Osteocyte (in vitro differentiated cells): Measurements from ENCODE around the gene FHOD3. TPM values are rescaled to one million over a fixed set of nuclear protein-coding genes. Genes with fewer than 3 reads are reported as not detected.

Source experiments
- DNase-seq: peaks from one replicate; pipeline ENCODE4 v3.0.0; 2021; ENCODE audit warnings: mixed read lengths; ENCODE audit not compliant: unreplicated experiment; ENCODE audit errors: extremely low spot score
- H3K27ac Mint-ChIP-seq: one replicate; pipeline ENCODE4 v1.8.0; 2021; ENCODE audit warnings: mild to moderate bottlenecking, mixed read lengths; ENCODE audit not compliant: unreplicated experiment
- H3K27me3 Mint-ChIP-seq: one replicate; pipeline ENCODE4 v1.8.0; 2021; ENCODE audit warnings: mixed read lengths; ENCODE audit not compliant: unreplicated experiment
- H3K36me3 Mint-ChIP-seq: one replicate; pipeline ENCODE4 v1.8.0; 2021; ENCODE audit warnings: mixed read lengths; ENCODE audit not compliant: unreplicated experiment
- H3K4me1 Mint-ChIP-seq: one replicate; pipeline ENCODE4 v1.8.0; 2021; ENCODE audit warnings: mixed read lengths; ENCODE audit not compliant: unreplicated experiment
- H3K4me3 Mint-ChIP-seq: one replicate; pipeline ENCODE4 v1.8.0; 2021; ENCODE audit warnings: mild to moderate bottlenecking, moderate library complexity, mixed read lengths; ENCODE audit not compliant: unreplicated experiment
- H3K9me3 Mint-ChIP-seq: one replicate; pipeline ENCODE4 v1.8.0; 2021; ENCODE audit warnings: mixed read lengths; ENCODE audit not compliant: unreplicated experiment
- CTCF ChIP-seq: fragments of 200-600 bp; sonication (generic); IDR thresholded peaks from 2 replicates; pipeline ENCODE4 v1.5.0; 2021; ENCODE audit warnings: antibody characterized with exemption, mild to moderate bottlenecking, moderate library complexity
- total RNA-seq: library from RNA; stranded (reverse); gene quantifications from 2 replicates; pipeline ENCODE4 v1.2.1, GENCODE V29; 2021

Gene FHOD3
- total RNA-seq, 1 donor from 2014 or later = 1.2 TPM

DNA sequence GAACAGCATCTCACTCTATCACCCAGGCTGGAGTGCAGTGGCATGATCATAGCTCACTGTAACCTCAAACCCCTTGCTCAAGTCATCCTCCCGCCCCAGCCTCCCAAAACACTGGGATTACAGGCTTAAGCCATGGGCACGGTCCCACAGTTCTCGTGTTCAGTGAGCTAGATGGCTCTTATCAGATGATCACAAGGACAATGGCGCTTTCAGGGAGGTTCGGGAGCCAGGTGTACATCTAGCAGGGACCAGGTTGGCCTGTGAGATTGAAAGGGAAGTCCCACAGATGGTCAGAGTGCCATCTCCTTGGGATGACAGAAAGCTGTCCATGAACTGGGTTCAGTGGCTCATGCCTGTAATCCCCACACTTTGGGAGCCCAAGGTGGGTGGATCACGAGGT, 14.1 kb upstream of the FHOD3 start:
- no peak for TF ChIP-seq CTCF
- peaks cover 3% of the 10 kb centered on the region for H3K9me3 Mint-ChIP-seq

GRCh38 chr18:36284268-36284667, 13.2 kb upstream of the FHOD3 start:
- H3K4me1 Mint-ChIP-seq = peaks cover 2% of the 10 kb centered on the region
- peaks cover 8% of the 10 kb centered on the region for H3K9me3 Mint-ChIP-seq
- DNase-seq = no peak
- H3K27ac Mint-ChIP-seq = no peak overlapping the region
- H3K36me3 Mint-ChIP-seq = peaks cover 2% of the 10 kb centered on the region
- no peak overlapping the region for H3K4me3 Mint-ChIP-seq
- peaks cover 50% of the 10 kb centered on the region for H3K27me3 Mint-ChIP-seq
- TF ChIP-seq CTCF = no peak

More for the DNA sequence above, 14.1 kb upstream of the FHOD3 start:
- Mint-ChIP-seq H3K4me1 (peaks cover 2% of the 10 kb centered on the region), H3K27me3 (peaks cover 55% of the 10 kb centered on the region), H3K4me3 (no peak overlapping the region), H3K27ac (no peak overlapping the region), H3K36me3 (no peaks in the 10 kb centered on the region)
- DNase-seq = no peak

DNA sequence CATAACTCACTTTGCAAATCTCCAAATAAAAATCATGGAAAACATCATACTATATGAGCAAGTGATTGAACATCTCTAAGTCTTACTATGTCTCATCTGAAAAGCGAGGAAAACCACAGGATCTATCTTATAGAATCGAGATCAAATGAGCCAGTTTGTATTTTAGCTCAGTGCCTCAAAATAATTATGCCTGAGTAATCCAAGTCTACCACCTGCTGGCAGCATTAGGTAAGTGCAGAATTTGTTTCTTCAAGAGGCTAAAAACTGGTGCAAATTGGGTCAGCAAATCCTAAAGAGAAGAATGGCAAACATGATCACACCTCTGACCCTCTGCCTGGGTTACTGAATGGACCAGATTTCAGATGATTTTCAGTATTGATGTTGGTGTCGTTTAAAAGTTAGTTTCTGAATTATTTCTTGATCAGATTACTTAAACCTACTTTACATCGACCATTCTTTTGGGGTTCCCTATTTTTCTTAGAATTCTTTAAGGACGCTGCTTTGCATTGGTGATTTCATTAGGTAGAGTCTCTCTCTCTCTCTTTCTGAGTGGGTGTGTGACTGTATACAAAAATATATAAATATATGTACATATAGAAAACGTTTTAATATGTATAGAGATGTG, 12.7 kb upstream of the FHOD3 start:
- H3K9me3 Mint-ChIP-seq = peaks cover 12% of the 10 kb centered on the region

DNA sequence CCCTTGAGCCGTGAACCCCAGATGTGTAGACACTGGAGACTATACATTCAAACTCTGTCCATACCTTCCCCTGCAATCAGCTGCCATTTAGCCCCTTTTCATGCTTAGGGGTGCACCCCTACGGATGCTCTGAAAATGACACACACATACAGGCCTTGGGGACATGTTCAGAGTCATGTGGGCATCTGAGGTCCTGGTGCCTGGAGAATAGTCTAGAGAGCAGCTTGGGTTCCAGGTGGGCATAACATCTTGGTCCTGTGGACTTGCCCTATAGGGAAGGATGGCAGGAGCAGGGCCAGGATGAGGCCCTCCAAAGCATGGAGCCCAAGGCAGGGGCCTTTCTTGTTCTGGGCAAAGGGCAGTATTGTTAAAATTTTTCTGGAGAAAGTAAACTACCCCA, 9.9 kb upstream of the FHOD3 start:
- Mint-ChIP-seq H3K9me3 (peaks cover 12% of the 10 kb centered on the region), H3K27ac (no peak overlapping the region), H3K36me3 (peaks cover 2% of the 10 kb centered on the region), H3K4me3 (no peak overlapping the region), H3K27me3 (peaks cover 30% of the 10 kb centered on the region), H3K4me1 (peaks cover 2% of the 10 kb centered on the region)
- no peak for TF ChIP-seq CTCF
- peak; percentile 59 for DNase-seq

More for the DNA sequence above, 12.7 kb upstream of the FHOD3 start:
- Mint-ChIP-seq H3K27ac (no peak overlapping the region), H3K27me3 (peaks cover 49% of the 10 kb centered on the region), H3K36me3 (peaks cover 2% of the 10 kb centered on the region), H3K4me3 (no peak overlapping the region), H3K4me1 (peaks cover 2% of the 10 kb centered on the region)
- TF ChIP-seq CTCF = peak; percentile 92
- DNase-seq = no peak

- H3K4me3 Mint-ChIP-seq = no peak overlapping the region
- no peak for TF ChIP-seq CTCF
- H3K36me3 Mint-ChIP-seq = peaks cover 2% of the 10 kb centered on the region
- DNase-seq = no peak
- peaks cover 27% of the 10 kb centered on the region for H3K27me3 Mint-ChIP-seq
- H3K9me3 Mint-ChIP-seq = peaks cover 12% of the 10 kb centered on the region
- H3K4me1 Mint-ChIP-seq = peaks cover 2% of the 10 kb centered on the region
- H3K27ac Mint-ChIP-seq = no peak overlapping the region
Observed at GRCh38 chr18:36288689-36289088, 8.8 kb upstream of the FHOD3 start.
